GM21390 (cell line): ENCODE data around the gene TRIM62.
A peak's percentile ranks its signal among the peaks of the same experiment; 100 is the strongest.

Source experiments
- ATAC-seq: cut with Tn5 transposase; IDR thresholded peaks from one replicate; pipeline ENCODE4 v1.9.1; 2021; ENCODE audit not compliant: unreplicated experiment

Gene TRIM62

DNA sequence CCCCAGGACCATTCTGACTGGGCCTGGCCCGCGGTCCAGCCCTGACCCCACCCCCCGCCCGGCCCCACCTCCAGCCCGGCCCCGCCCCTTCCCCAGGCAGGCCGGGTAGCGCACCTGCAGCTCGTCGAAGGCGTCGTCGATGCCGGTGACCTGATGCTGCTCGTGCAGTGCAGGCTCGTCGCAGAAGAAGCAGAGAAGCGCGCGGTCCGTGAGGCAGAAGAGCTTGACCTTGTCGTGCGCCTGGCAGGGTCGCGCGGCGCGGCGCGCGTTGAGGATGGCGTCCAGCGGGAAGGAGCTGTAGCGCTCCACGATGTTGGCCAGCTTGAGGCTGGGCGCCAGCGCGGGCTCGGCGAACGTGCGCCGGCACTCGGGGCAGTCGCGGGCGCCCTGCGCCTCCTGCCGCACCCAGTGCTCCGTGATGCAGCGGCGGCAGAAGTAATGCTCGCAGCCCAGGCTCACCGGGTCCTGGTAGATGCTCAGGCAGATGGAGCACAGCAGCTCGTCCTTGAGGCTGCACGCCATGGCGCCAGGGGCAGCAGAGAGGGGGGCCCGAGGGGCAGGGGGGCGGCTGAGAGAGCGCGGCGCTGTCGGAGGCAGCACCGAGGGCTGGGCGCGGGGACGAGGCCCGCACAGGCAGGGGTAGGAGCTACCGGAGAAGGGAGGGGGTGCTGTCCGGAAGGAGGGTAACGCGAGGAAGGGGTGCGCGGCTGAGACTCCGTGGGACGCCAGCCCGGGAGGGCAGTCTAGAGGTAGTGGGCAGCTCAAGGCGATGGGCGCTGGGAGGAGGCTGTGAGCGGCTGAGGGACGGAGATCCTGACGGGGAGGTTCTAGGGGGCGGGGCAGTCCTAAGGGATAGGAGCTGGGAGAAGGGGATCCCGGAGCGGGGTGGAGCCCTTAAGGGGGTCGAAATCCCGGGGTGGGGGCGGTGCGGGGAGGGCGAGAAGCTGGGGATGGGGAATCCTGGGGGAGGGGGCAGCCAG is 642 bp downstream of the TRIM62 start:
- ATAC-seq: peak; percentile 60

DNA sequence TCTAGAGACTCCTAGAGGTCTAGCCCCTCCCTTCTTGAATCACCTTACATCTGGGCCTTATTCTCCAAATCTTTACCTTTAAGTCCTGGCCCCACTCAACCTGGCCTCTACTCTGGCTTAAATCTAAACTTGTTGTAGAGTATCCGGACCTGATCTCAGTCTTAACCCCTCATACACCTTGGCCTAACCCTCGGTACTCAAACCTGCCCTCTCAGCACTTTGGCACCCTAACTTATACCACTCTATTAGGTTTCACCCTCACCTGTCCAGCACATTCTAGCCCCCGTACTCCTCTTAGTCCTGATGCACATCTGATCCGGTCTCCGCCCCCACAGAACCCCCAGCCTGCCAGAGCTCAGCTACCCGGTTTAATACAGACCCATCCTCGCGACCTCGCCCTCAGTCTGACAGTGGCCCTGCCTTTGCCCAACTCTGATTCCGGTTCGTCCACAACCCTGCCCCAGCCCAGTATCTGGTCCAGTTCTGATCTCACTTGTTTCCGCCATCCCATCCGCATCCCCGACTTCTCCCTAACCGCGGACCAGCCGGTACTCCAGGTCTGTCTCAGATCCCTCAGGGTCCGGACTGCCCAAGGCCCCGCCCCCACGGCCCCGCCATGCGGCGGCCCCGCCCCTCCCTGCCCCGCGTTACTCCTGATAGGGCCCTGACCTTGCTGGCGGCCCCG is 1.5 kb downstream of the TRIM62 start:
- ATAC-seq: no peak

DNA sequence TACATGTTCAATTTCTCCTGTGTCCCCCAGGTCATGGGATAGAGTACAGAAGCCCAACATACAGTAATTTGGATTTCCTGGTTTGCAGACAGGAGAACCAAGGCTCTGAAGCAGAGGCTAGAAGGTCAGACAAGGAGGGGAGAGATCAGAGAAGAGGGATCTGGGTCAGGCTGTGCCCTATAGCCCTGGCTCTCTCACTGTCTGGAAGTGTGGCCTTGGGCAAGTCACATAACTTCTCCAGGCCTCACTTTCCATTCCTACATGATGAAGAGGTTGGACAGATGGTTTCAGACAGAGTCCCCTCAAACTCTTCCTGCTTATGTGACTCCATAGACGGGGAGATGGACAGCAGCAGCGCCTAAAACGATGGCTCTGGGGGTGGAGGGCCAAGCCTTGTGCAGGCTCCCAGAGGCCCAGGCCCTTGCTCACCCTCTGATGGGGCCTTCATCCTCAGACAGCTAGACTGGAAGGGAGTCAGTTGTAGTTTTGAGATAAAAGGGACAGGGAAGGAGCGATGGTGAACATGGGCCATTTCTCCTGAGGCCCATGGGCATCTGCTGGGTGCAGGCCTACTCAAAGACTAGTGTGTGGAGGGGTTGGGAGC is 2.9 kb downstream of the TRIM62 start:
- ATAC-seq: no peak

DNA sequence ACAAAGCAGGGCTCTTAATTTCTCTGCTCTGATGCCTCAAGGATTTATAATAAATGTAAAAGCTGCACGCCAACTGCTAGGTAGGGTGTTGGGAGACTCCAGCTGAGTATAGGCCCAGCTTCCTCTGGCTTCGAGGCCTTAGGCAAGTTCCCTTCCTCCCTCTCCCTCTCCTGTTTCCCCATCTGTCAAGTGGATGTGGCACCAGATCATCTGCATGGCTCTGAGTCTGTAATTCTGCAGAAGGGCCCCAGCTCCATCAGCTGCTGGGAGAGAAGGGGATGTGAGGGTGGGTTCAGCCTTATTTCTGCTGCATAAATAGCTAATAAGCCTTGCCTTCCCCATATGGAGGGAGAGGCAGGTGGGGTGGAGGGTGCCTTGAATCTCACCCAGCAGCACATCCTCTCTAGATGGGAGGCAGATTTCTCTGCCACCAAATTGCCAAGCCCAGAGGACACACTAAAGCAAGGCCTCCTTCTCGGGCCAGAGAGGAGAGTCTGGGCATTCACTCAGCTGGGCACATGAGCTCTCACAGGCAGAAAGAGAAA is 3.8 kb downstream of the TRIM62 start:
- no peak for ATAC-seq

DNA sequence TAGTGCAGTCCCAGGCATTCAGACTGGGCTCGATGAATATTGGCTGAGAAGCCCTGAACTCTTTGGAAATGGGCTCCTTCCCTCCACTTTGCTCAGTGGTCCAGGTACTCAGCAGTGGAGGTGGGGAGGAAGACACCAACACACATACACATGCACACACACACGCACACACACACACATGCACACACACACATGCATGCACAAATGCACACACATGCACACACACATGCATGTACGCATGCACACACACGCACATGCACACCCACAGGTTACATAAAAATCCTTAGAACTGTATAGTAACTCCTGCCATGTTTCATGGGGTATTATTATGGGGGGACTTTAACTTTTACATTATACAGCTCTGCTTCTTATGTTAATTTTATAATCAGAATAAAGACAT is 5.0 kb downstream of the TRIM62 start:
- ATAC-seq: no peak

DNA sequence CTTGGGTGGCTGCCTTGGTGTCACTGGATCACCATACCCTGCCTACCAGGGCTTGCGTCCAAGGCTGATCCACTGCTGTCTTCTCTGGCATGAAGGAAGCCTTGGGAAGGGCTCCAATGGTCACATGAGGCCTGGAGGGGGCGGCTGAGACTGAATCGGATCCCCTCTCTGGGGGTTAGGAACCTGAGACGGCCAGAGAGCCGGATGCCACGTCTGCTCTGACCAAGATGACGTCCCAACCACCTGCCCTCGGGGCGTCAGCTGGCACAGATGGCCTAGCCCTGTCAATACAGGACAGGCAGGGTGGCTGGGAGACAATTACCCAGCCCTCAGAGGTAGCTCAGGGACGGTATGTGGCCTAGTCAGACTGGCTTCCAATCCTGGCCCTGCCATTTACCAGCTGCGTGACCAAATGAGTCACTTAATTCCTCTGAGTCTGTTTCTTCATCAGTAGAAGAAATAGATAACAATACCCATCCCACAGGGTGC is 5.4 kb downstream of the TRIM62 start:
- no peak for ATAC-seq

DNA sequence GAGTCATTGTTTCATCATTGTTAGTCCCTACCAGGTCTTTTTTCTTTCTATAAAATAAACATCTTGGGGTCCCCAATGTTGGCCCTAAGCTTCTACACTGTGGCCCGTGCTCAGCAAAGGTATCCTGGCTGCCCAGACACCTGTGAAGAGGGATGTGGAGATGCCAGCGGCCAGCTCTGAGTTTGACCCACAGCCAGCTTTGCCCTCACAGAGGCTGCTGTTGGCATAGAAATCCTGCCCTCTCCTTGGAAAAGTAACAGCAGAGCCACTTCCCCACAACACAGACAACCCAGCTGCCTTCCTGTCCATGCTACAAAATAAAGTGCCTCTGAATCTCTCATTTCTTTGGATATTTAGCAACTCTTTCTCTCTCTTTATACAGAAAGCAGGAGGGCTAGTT is 6.0 kb downstream of the TRIM62 start:
- no peak for ATAC-seq

DNA sequence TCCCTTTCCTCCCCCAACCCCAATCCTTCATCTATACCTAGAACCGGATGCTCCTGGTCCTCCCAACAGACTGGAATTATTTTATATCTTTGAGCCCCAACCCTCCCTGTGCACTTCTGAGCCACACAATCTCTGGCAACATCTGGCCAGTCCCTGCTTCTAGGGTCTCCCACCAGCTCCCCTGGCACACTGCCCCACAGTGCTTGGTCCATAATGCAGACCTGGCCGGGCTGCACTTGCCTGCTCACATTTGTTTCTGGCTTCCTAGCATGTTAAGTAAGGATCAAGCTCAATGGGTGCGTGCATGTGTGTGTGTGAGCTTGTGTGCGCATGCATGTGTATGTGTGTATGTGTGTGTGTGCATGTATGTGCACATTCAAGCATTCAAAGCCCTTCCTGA is 8.8 kb downstream of the TRIM62 start:
- ATAC-seq: no peak

DNA sequence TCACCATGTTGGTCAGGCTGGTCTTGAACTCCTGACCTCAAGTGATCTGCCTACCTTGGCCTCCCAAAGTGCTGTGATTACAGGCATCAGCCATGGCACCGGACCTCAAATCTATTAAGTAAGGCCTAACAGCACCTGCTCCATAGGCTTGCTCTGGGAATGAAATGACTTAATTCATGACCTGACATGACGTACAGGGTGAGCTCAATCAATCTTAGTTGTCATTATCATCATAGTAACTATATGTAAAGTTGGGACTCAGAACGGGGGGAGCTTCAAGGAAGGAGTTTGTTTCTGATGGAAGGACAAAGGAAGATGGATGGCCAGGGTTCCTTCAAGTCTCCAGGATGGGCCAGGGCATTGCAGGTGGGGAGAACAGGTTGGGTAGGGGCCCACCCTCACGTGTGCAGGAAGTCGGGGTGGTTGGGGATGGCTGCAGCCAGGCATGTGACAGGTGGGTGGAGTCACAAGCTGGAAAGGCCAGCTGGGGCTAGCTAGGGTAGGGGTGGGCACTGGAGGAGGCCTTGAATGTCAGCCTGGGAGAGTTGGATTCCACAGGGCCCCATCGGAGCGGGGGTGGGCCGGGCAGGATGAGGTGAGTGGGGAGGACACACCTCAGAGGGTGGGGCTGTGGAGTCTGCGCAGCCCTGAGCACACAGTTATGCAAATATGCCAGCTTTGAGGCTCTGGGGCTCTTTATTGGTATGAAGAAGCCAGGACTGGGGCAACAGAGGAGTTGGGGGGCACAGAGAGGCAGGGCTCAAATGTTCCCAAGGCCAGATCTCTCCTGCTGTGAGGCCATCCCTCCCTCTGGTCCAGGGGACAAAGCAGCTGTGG is 9.6 kb downstream of the TRIM62 start:
- no peak for ATAC-seq

DNA sequence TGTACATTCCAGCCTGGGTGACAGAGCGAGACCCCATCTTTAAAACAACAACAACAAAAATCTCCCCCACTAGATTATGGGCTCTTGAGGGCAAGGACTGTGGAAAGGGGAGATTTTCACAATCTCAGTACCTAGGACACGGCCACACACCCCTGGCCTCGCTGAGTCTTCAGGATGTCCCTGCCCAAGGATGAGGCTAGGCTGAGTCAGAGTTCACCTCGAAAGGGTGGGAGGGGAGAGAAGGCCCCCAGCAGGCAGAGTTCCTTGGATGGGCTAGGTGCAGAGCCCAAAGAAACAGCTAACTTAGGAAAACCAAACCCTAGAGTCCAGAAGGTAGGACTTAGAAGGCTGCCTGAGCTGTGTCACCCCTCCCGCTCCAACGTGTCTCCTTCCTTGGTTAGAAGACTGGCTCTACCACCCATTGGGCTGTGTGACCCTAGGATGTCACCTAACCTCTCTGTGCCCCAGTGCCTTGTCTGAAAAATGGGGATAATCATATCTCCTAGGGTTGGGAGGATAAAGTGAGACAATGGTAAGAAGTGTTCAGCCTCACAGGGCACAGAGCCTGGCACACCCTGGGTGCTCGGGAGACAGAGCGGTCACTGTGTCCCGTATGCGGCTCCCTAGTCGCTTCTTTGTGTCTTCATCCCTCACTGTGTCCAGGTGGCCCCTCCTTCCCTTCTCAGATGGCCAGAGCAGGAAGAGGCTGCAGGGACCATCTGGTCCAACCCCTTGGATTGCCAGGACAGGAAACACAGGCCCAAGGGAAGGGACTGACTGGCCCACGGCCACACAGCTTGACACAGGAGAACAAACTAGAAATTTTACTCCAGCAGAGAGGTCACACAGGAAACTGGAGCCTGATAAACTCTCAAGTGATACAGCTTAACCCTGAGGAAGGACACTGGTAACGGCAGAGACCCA is 11.2 kb downstream of the TRIM62 start:
- no peak for ATAC-seq

DNA sequence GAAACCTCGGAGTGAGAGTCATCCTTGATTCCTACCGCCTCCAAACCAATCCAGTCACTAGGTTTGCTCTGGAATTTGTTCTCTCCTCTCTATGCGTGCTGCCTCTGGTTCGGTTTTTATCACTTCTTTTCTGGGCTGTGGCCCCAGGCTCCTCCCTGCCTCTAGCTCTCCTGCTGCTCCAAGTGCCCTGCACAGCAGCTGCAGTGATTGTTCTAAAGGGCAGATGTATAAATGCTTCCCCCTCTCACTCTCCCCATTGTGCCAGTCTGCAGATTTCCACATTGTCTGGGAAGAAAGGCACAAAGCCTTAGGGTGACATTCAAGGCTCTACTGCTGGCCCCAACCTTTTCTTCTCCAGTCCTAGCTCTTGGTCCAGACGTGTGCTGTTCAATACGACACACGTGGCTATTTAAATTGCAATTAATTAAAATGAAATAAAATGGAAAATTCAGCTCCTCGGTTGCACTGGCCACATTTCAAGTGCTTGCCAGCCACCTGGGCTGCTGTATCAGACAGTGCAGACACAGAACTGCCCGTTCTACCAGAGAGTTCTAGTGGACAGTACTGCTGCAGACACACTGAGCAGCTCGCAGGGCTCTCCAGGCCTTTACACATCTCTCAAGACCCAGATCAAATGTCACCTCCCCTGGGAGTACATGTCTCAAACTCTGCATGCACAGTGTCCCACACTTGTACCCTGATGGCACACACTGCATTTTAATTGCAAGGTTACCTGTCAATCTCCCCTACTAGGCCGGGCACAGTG is 12.4 kb downstream of the TRIM62 start:
- ATAC-seq: no peak

DNA sequence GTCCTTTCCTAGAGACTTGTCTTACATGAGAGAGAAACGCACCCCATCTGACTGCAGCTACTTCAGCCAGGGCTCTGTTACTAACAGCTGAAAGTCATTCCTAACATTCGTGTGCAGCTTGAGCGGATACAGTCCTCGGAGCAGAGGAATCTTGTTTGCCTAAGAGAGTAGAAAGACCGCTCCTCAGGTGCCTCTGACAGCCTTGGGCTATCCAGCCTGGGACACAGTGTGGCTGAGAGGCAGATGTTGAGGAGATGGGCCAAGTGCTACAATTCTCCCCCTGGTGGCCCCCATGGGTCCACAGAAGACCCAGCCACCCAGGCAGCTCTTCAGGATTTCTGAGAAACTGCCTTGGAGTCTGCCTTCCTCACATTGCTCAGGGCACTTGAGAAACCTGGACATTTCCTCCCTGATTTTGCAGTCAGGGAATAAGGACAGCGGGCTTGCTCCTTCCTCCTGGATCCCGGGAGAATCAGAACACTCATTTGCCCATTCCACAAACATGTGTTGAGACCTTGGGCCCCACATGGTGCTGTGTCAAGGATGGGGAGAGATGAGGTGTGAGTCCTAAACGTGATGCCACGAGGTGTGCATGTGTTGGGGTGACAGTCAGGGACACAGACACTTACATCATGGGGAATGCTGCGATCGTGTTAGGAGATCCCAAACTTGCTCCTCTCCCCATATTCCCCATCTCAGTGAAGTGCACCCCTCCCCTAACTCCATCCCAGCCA is 13.1 kb downstream of the TRIM62 start:
- ATAC-seq: no peak

DNA sequence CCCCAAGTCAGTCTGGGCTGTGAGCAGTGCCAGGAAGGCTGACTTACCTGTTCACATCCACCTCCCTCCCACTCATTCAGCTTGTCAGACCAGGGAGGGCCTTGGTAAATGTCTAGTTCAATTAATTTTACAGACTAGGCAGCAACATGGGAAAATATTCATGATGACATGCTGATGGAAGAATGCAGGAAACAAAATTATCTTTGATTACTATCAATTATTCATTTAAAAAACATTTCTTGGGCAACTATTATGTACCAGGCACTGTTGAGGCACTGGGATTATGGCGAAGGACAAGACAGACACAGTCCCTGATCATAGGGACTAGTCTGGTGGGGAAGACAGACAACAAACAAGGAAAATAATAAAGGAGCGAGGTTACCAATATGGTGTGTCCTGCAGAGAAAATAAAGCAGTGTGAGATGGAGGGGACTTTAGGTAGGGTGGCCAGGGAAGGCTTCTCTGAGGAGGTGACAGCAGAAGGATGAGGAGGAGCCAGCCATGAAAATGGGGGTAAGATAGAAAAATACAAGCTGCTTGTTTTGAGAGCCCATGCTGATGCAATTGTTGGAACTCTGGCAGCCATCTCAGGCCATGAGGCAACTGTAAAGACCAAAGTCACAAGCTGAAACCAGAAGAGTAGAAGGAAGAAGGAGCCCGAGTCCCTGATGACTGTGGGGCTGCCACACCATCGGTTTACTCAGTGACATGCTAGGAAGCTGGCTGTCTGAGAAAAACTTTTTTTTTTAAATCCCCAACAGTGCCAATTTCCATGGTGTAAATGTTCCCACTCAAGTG is 14.0 kb downstream of the TRIM62 start:
- no peak for ATAC-seq

DNA sequence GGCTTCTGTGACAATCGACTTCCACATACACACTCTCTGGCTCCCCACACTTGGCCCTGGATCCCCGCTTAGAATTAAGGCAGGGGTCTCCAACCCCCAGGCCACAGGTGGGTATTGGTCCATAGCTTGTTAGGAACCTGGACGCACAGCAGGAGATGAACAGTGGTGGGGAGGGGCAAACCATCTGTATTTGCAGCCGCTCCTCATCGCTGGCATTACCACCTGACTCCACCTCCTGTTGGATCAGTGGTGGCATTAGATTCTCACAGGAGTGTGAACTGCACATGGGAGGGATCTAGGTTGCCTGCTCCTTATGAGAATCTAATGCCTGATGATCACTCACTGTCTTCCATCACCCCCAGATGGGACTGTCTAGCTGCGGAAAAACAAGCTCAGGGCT is 16.0 kb downstream of the TRIM62 start:
- no peak for ATAC-seq

DNA sequence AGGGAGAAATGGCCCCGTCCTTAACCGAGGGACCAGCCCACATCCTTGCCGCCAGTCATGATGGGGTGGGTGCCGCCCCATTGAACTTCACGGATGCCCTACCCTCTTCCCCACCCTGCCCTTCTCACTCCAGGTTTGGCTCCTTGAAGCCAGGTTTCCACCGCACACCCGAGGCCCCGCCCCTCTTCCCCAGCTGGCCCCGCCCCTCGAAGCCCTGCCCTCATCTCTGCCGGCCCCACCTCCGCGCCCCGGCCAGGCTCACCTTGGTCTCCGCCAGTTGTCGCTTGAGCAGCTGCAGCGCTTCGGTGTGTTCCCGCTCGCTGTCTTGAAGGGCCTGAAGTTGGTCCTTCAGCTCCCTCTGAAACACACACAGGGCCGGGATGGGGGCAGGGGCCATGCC is 16.6 kb downstream of the TRIM62 start:
- ATAC-seq: no peak

DNA sequence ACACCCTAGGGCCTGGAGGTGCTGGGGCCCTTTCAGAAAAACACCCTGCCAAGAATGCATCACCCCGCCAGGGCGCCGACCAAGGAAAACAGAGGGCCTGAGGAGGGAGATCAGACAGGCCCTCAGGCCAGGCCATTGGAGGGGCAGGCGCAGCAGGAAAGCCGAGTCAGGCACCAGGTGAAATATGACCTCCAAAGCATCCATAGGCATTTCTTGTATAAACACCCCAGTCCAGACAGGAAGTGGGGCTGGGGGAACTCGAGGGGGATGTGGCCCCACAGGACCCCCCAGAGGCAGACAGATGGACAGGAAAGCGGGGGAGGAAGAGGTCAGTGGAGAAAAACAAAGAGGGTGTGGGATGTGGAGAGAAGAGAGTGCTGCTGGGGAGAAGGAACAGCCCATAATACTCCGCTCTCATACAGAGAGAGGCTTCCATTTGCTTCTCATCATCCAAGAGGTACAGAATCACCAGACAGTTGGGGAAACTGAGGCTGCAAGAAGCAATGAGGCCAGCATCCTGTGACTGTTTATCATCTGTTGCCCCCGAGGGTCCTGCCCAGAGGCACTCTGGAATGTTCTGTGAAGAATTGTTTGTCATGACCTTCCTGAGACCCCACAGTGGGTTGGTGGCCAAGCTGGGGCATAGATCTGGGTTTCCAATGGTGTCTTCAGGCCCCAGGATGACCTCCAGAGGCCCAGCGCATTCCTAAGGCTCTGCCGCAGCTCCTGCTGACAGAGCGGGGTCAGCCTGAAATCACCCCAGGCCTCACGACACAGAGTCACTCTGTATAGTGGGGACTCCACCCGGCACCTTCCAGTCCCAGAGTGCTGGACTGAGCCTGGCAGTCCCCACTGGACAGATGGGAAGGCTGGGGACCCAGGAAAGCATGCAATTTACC is 18.0 kb downstream of the TRIM62 start:
- ATAC-seq: no peak
